Measurements from ENCODE around the gene CRYL1. TPM values are rescaled to one million over a fixed set of nuclear protein-coding genes. Genes with fewer than 3 reads are reported as not detected.

Gene CRYL1
- total RNA-seq, 1 experiment from 2014 or later: 3.7 TPM

- Histone ChIP-seq H3K4me2 (ENCODE audit: insufficient read depth, insufficient read length, low read length) (no peak overlapping the region), H3K4me1 (ENCODE audit: insufficient read depth, low read length) (no peaks in the 10 kb centered on the region; the same call in 1 of the 2 replicates), H3K79me2 (ENCODE audit: insufficient read depth, low read length) (no peaks in the 10 kb centered on the region), H3K27me3 (ENCODE audit: insufficient read depth, low read length) (no peaks in the 10 kb centered on the region), H4K8ac (replicated peaks; ENCODE audit: insufficient read length, low read depth, low read length) (no peak overlapping the region), H3K56ac (ENCODE audit: insufficient read length, low read depth, low read length) (no peak overlapping the region), H4K20me1 (ENCODE audit: control insufficient read depth, insufficient read depth, insufficient read length) (no peaks in the 10 kb centered on the region), H3K79me1 (ENCODE audit: insufficient read depth, low read depth, low read length, poor library complexity, severe bottlenecking) (no peaks in the 10 kb centered on the region), H3K4ac (ENCODE audit: low read depth, low read length) (no peak overlapping the region), H3K14ac (ENCODE audit: insufficient read depth, low read length) (no peak overlapping the region), H2AK5ac (ENCODE audit: insufficient read length, low read length) (no peak overlapping the region), H2AFZ (ENCODE audit: low read length) (no peak overlapping the region), H2BK20ac (ENCODE audit: low read depth, low read length, poor library complexity, severe bottlenecking) (no peak overlapping the region), H3T11ph (ENCODE audit: low read length) (no peak overlapping the region), H3K9ac (ENCODE audit: extremely low read depth, insufficient read length, low read length) (no peak overlapping the region), H2BK12ac (ENCODE audit: insufficient read length, low read depth, low read length) (no peak overlapping the region), H3K23ac (ENCODE audit: insufficient read length, low read depth, low read length) (no peak overlapping the region), H4K5ac (ENCODE audit: insufficient read length, low read depth, low read length) (no peak overlapping the region), H2BK15ac (ENCODE audit: low read depth, low read length) (no peak overlapping the region), H2BK5ac (ENCODE audit: insufficient read length, low read length) (no peak overlapping the region), H3K23me2 (ENCODE audit: insufficient read length, low read depth, low read length, poor library complexity, severe bottlenecking) (no peaks in the 10 kb centered on the region), H3K9me3 (ENCODE audit: control insufficient read depth, low read depth, low read length) (no peaks in the 10 kb centered on the region), H3K18ac (ENCODE audit: insufficient read length, low read depth, low read length) (no peak overlapping the region), H4K91ac (ENCODE audit: insufficient read length, low read depth, low read length) (no peak overlapping the region), H3K27ac (ENCODE audit: insufficient read length, low read depth, low read length) (no peak overlapping the region), H2BK120ac (ENCODE audit: low read depth, low read length, poor library complexity, severe bottlenecking) (no peak overlapping the region)
- no CpG with 5 or more reads among the region's 3 CpGs for WGBS (ENCODE audit: extremely low coverage, insufficient read length, low lambda C conversion rate)
- Mint-ChIP-seq H3K9me3 (no peaks in the 10 kb centered on the region), H3K4me3 (no peak overlapping the region), H3K36me3 (ENCODE audit: insufficient read depth in 1 of 3, low read depth in 3 of 3) (no peaks in the 10 kb centered on the region), H3K27me3 (ENCODE audit: low read depth) (no peaks in the 10 kb centered on the region), H3K27ac (no peak overlapping the region; a peak in 1 of 7 replicates), H3K4me1 (peaks cover 3% of the 10 kb centered on the region in 2 experiments; a peak in 3 of 4 replicates)
- TF ChIP-seq, protein P1, sequence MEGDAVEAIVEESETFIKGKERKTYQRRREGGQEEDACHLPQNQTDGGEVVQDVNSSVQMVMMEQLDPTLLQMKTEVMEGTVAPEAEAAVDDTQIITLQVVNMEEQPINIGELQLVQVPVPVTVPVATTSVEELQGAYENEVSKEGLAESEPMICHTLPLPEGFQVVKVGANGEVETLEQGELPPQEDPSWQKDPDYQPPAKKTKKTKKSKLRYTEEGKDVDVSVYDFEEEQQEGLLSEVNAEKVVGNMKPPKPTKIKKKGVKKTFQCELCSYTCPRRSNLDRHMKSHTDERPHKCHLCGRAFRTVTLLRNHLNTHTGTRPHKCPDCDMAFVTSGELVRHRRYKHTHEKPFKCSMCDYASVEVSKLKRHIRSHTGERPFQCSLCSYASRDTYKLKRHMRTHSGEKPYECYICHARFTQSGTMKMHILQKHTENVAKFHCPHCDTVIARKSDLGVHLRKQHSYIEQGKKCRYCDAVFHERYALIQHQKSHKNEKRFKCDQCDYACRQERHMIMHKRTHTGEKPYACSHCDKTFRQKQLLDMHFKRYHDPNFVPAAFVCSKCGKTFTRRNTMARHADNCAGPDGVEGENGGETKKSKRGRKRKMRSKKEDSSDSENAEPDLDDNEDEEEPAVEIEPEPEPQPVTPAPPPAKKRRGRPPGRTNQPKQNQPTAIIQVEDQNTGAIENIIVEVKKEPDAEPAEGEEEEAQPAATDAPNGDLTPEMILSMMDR (conservative IDR thresholded peaks at IDR 0.05): no peak
- DNase-seq: no peak
These were observed 37.7 kb downstream of the CRYL1 start for GRCh38 chr13:20487927-20488326.
